GM23338 (cell line): ENCODE measurements around the gene PRKCI. TPM values are rescaled to one million over a fixed set of nuclear protein-coding genes. Genes with fewer than 3 reads are reported as not detected.

Experiments used
- ATAC-seq: fragments of 200-7000 bp; cut with Tn5 transposase; 3 replicates; pipeline ENCODE4 v1.9.1; 2020
- DNase-seq: peaks from one replicate; pipeline ENCODE4 v3.0.0-alpha.2; 2015; ENCODE audit warnings: low spot score
- H2AFZ ChIP-seq: fragments of 200-600 bp; sonication (generic); 2 replicates; pipeline ENCODE4 v1.8.0; 2016; ENCODE audit warnings: antibody characterized with exemption, mild to moderate bottlenecking, moderate library complexity
- H3F3A ChIP-seq: fragments of 200-600 bp; sonication (generic); replicated peaks from 2 replicates; pipeline ENCODE4 v1.8.0; 2017; ENCODE audit warnings: antibody characterized with exemption, mixed run types, low read depth
- H3K27ac ChIP-seq: fragments of 200-600 bp; sonication (generic); 2 replicates; pipeline ENCODE4 v1.6.1; 2016; ENCODE audit warnings: low read depth
- H3K27me3 ChIP-seq: fragments of 200-600 bp; sonication (generic); 2 replicates; pipeline ENCODE4 v1.8.0; 2016; ENCODE audit warnings: mild to moderate bottlenecking, mixed run types, moderate library complexity; ENCODE audit not compliant: insufficient read depth
- H3K36me3 ChIP-seq: fragments of 200-600 bp; sonication (generic); 2 replicates; pipeline ENCODE4 v1.8.0; 2016; ENCODE audit warnings: mild to moderate bottlenecking; ENCODE audit not compliant: insufficient read depth
- H3K4me1 ChIP-seq: fragments of 200-600 bp; sonication (generic); 2 replicates; pipeline ENCODE4 v1.8.0; 2016; ENCODE audit warnings: mild to moderate bottlenecking, moderate library complexity; ENCODE audit not compliant: insufficient read depth
- H3K4me2 ChIP-seq: fragments of 200-600 bp; sonication (generic); 2 replicates; pipeline ENCODE4 v1.7.1; 2017; ENCODE audit warnings: mixed run types
- H3K4me3 ChIP-seq: fragments of 200-600 bp; sonication (generic); 2 replicates; pipeline ENCODE4 v1.6.1; 2016; ENCODE audit warnings: mixed run types
- H3K79me2 ChIP-seq: fragments of 200-600 bp; sonication (generic); replicated peaks from 2 replicates; pipeline ENCODE4 v1.8.0; 2017; ENCODE audit warnings: mild to moderate bottlenecking; ENCODE audit not compliant: insufficient read depth
- H3K9me2 ChIP-seq: fragments of 200-600 bp; sonication (generic); 2 replicates; pipeline ENCODE4 v1.8.0; 2017; ENCODE audit not compliant: insufficient read depth
- H4K20me1 ChIP-seq: fragments of 200-600 bp; sonication (generic); replicated peaks from 2 replicates; pipeline ENCODE4 v1.8.0; 2017; ENCODE audit warnings: mild to moderate bottlenecking; ENCODE audit not compliant: insufficient read depth
- H3K27ac Mint-ChIP-seq: 2 replicates; pipeline ENCODE4 v1.8.0; 2020; ENCODE audit warnings: inconsistent platforms, mild to moderate bottlenecking, moderate library complexity, mixed read lengths
- H3K27me3 Mint-ChIP-seq: 3 replicates; pipeline ENCODE4 v1.8.0; 2022; ENCODE audit warnings: low read depth, mild to moderate bottlenecking, moderate library complexity, mixed read lengths, inconsistent platforms; ENCODE audit not compliant: insufficient read depth, poor library complexity
- H3K36me3 Mint-ChIP-seq: 3 replicates; pipeline ENCODE4 v1.8.0; 2021; ENCODE audit warnings: low read depth, mild to moderate bottlenecking, inconsistent platforms, moderate library complexity, mixed read lengths
- H3K4me1 Mint-ChIP-seq: 3 replicates; pipeline ENCODE4 v1.8.0; 2020; ENCODE audit warnings: mild to moderate bottlenecking, inconsistent platforms, mixed read lengths
- H3K4me3 Mint-ChIP-seq: 3 replicates; pipeline ENCODE4 v1.8.0; 2021; ENCODE audit warnings: moderate library complexity, mild to moderate bottlenecking, inconsistent platforms, mixed read lengths
- H3K9me3 Mint-ChIP-seq: 3 replicates; pipeline ENCODE4 v1.8.0; 2020; ENCODE audit warnings: moderate library complexity, mild to moderate bottlenecking, inconsistent platforms, mixed read lengths
- CREB1 ChIP-seq: fragments of 250-450 bp; sonication (Bioruptor Pico); IDR thresholded peaks from 2 replicates; pipeline ENCODE4 v1.5.0; 2020; ENCODE audit warnings: low read depth, mild to moderate bottlenecking, moderate library complexity
- CTCF ChIP-seq, 2 experiments: fragments of 200-600 bp in 1 of 2; sonication (generic) in 1 of 2; conservative IDR thresholded peaks; 2 replicates each; pipeline versions ENCODE4 v1.5.1 to v1.6.1; 2016 to 2017; ENCODE audit warnings: antibody characterized with exemption in 2 of 2, low read depth in 2 of 2, mild to moderate bottlenecking in 2 of 2, moderate library complexity in 1 of 2
- EZH2 ChIP-seq: fragments of 200-600 bp; sonication (generic); IDR thresholded peaks from one replicate; pipeline ENCODE4 v1.8.0; 2017; ENCODE audit warnings: antibody characterized with exemption, mild to moderate bottlenecking, low read depth; ENCODE audit not compliant: unreplicated experiment
- EZH2phosphoT487 ChIP-seq: fragments of 200-600 bp; sonication (generic); IDR thresholded peaks from one replicate; pipeline ENCODE4 v1.8.1; 2018; ENCODE audit warnings: antibody characterized with exemption; ENCODE audit not compliant: unreplicated experiment
- JUNB ChIP-seq: IDR thresholded peaks from one replicate; pipeline ENCODE4 v1.6.1; 2016; ENCODE audit warnings: antibody characterized with exemption; ENCODE audit not compliant: unreplicated experiment
- NANOG ChIP-seq: IDR thresholded peaks from 2 replicates; pipeline ENCODE4 v1.6.1; 2016; ENCODE audit warnings: antibody characterized with exemption, borderline replicate concordance
- POLR2AphosphoS5 ChIP-seq: IDR thresholded peaks from 2 replicates; pipeline ENCODE4 v1.6.1; 2016; ENCODE audit warnings: antibody characterized with exemption, low read depth
- STAT1 ChIP-seq: IDR thresholded peaks from one replicate; pipeline ENCODE4 v1.6.1; 2016; ENCODE audit warnings: antibody characterized with exemption; ENCODE audit not compliant: unreplicated experiment
- ZNF114 ChIP-seq: fragments of 250-450 bp; sonication (Bioruptor Pico); IDR thresholded peaks from 2 replicates; pipeline ENCODE4 v1.5.0; 2020; ENCODE audit warnings: mild to moderate bottlenecking, moderate library complexity
- ZNF331 ChIP-seq: fragments of 250-450 bp; sonication (Bioruptor Pico); IDR thresholded peaks from 2 replicates; pipeline ENCODE4 v1.5.0; 2020; ENCODE audit warnings: low read depth, mild to moderate bottlenecking, moderate library complexity
- ZNF462 ChIP-seq: fragments of 250-450 bp; sonication (Bioruptor Pico); IDR thresholded peaks from 2 replicates; pipeline ENCODE4 v1.5.0; 2020; ENCODE audit warnings: mild to moderate bottlenecking, moderate library complexity
- polyA plus RNA-seq: library from polyadenylated mRNA; unstranded; fragments of >200 nt; fragmentation: Nextera tagmentation; extraction: Ambion mirVana; gene quantifications from 2 replicates; pipeline ENCODE4 v1.2.1, GENCODE V29; 2016
- total RNA-seq: library from RNA; depleted of rRNA; stranded (reverse); fragments of >200 nt; shearing (Covaris generic); gene quantifications from 2 replicates; pipeline ENCODE4 v1.2.3, GENCODE V29; 2014
- TF ChIP-seq, protein P1 (sequence below): IDR thresholded peaks from one replicate; pipeline ENCODE4 v1.6.1; 2018; ENCODE audit warnings: antibody characterized with exemption; ENCODE audit not compliant: unreplicated experiment
- TF ChIP-seq, protein P2 (sequence below): IDR thresholded peaks from 2 replicates; pipeline ENCODE4 v1.6.1; 2016; ENCODE audit warnings: antibody characterized with exemption

The PRKCI gene
- total and polyA plus RNA-seq, 2 experiments from 2014 or later, result 58.0 to 119 TPM

- TF ChIP-seq STAT1 (no peak), POLR2AphosphoS5 (no peak), NANOG (no peak), EZH2 (no peak), ZNF114 (CRISPR knock-in tag) (no peak), ZNF462 (CRISPR knock-in tag) (no peak), JUNB (no peak), CREB1 (no peak), CTCF (conservative IDR thresholded peaks at IDR 0.05; ENCODE audit: low read depth in 2 of 2) (no peak), EZH2phosphoT487 (no peak), ZNF331 (CRISPR knock-in tag) (no peak)
- TF ChIP-seq, protein P1, sequence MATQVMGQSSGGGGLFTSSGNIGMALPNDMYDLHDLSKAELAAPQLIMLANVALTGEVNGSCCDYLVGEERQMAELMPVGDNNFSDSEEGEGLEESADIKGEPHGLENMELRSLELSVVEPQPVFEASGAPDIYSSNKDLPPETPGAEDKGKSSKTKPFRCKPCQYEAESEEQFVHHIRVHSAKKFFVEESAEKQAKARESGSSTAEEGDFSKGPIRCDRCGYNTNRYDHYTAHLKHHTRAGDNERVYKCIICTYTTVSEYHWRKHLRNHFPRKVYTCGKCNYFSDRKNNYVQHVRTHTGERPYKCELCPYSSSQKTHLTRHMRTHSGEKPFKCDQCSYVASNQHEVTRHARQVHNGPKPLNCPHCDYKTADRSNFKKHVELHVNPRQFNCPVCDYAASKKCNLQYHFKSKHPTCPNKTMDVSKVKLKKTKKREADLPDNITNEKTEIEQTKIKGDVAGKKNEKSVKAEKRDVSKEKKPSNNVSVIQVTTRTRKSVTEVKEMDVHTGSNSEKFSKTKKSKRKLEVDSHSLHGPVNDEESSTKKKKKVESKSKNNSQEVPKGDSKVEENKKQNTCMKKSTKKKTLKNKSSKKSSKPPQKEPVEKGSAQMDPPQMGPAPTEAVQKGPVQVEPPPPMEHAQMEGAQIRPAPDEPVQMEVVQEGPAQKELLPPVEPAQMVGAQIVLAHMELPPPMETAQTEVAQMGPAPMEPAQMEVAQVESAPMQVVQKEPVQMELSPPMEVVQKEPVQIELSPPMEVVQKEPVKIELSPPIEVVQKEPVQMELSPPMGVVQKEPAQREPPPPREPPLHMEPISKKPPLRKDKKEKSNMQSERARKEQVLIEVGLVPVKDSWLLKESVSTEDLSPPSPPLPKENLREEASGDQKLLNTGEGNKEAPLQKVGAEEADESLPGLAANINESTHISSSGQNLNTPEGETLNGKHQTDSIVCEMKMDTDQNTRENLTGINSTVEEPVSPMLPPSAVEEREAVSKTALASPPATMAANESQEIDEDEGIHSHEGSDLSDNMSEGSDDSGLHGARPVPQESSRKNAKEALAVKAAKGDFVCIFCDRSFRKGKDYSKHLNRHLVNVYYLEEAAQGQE, result no peak
- TF ChIP-seq, protein P2, sequence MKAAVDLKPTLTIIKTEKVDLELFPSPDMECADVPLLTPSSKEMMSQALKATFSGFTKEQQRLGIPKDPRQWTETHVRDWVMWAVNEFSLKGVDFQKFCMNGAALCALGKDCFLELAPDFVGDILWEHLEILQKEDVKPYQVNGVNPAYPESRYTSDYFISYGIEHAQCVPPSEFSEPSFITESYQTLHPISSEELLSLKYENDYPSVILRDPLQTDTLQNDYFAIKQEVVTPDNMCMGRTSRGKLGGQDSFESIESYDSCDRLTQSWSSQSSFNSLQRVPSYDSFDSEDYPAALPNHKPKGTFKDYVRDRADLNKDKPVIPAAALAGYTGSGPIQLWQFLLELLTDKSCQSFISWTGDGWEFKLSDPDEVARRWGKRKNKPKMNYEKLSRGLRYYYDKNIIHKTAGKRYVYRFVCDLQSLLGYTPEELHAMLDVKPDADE, result no peak
Measured at GRCh38 chr3:170232266-170232665, 10.0 kb downstream of the PRKCI start.

More at GRCh38 chr3:170232266-170232665, 10.0 kb downstream of the PRKCI start:
- peaks cover 8% of the 10 kb centered on the region for H3K4me1 Mint-ChIP-seq
- no peaks in the 10 kb centered on the region for H3K9me3 Mint-ChIP-seq
- peaks cover 23% of the 10 kb centered on the region for H3K36me3 Mint-ChIP-seq
- Histone ChIP-seq H3K9me2 (no peaks in the 10 kb centered on the region), H3K27me3 (no peaks in the 10 kb centered on the region), H3K4me2 (no peak overlapping the region), H3K36me3 (peaks cover 14% of the 10 kb centered on the region; the same call in 1 of the 2 replicates), H3K79me2 (peaks cover 88% of the 10 kb centered on the region), H3K27ac (peak overlapping the region; percentile 57; the same call in 1 of the 2 replicates), H3F3A (no peaks in the 10 kb centered on the region), H3K4me1 (peaks cover 9% of the 10 kb centered on the region), H3K4me3 (no peak overlapping the region), H2AFZ (no peak overlapping the region), H4K20me1 (peaks cover 45% of the 10 kb centered on the region)
- no peak for ATAC-seq
- no peak overlapping the region for H3K4me3 Mint-ChIP-seq
- H3K27ac Mint-ChIP-seq, result no peak overlapping the region
- H3K27me3 Mint-ChIP-seq, result peaks cover 2% of the 10 kb centered on the region
- DNase-seq, result no peak
